IMR-90 (cell line): ENCODE results near the gene PTPRN2.

Experiments used
- CEBPB ChIP-seq: IDR thresholded peaks from 2 replicates; pipeline ENCODE4 v1.6.1; 2012; ENCODE audit warnings: low read depth, low read length, improper control_type of control experiment
- POLR2A ChIP-seq: IDR thresholded peaks from 2 replicates; pipeline ENCODE4 v1.6.1; 2012; ENCODE audit warnings: mild to moderate bottlenecking, low read depth, low read length
- RAD21 ChIP-seq: IDR thresholded peaks from 2 replicates; pipeline ENCODE4 v1.6.1; 2012; ENCODE audit warnings: low read length, improper control_type of control experiment
- RCOR1 ChIP-seq: IDR thresholded peaks from 2 replicates; pipeline ENCODE4 v1.6.1; 2012; ENCODE audit warnings: mild to moderate bottlenecking, low read length, improper control_type of control experiment; ENCODE audit not compliant: insufficient replicate concordance
- RFX5 ChIP-seq: IDR thresholded peaks from 2 replicates; pipeline ENCODE4 v1.8.0; 2012; ENCODE audit warnings: low read depth, mild to moderate bottlenecking, low read length, moderate library complexity
- TF ChIP-seq, protein P1 (sequence below): fragments of 150-350 bp; IDR thresholded peaks from 2 replicates; pipeline ENCODE4 v1.6.1; 2017; ENCODE audit warnings: mild to moderate bottlenecking, antibody characterized with exemption, low read length, low read depth
- TF ChIP-seq, protein P2 (sequence below): conservative IDR thresholded peaks from 2 replicates; pipeline ENCODE4 v1.5.1; 2012; ENCODE audit warnings: mild to moderate bottlenecking, low read depth, low read length, improper control_type of control experiment

DNA sequence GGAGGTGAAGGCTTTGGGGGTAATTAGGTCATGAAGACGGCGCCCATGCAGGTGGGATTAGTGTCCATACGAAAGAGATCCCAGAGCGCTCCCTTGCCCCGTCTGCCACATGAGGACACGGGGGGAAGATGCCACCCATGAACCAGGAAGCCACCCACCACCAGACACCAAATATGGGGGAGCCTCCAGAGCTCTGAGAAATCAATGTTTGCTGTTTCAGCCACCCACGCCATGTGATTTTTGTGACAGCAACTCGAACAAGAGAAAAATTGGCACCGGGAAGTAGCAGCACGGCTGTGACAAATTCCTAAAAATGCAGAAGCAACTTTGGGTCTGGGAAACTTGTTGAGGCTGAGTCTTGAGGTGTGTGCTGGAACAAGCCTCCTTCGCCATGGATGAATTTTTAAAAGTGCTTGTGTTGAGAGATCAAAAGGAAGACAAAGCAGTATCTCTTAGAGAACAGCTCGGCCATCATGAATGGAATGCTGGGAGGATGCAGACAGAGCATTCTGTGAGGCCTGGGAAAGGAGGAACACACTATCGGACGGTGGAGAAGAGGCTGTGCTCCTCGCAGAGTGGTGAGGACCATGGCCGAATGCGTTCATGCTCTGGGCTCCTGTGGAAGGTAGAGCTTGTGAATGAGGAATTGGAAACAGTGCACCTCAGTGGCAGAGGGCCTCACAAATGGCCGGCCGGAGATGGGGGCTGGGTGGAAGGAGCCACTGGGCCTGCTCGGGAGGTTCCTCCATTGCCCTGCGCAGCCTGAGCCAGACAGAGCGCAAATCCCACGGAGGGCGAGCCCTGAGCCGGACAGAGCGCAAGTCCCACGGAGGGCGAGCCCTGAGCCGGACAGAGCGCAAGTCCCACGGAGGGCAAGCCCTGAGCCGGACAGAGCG lies 277.5 kb downstream of the PTPRN2 start:
- TF ChIP-seq RAD21: no peak
- TF ChIP-seq POLR2A: no peak
- no peak for TF ChIP-seq RFX5
- TF ChIP-seq, protein P1, sequence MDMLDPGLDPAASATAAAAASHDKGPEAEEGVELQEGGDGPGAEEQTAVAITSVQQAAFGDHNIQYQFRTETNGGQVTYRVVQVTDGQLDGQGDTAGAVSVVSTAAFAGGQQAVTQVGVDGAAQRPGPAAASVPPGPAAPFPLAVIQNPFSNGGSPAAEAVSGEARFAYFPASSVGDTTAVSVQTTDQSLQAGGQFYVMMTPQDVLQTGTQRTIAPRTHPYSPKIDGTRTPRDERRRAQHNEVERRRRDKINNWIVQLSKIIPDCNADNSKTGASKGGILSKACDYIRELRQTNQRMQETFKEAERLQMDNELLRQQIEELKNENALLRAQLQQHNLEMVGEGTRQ: no peak
- TF ChIP-seq, protein P2, sequence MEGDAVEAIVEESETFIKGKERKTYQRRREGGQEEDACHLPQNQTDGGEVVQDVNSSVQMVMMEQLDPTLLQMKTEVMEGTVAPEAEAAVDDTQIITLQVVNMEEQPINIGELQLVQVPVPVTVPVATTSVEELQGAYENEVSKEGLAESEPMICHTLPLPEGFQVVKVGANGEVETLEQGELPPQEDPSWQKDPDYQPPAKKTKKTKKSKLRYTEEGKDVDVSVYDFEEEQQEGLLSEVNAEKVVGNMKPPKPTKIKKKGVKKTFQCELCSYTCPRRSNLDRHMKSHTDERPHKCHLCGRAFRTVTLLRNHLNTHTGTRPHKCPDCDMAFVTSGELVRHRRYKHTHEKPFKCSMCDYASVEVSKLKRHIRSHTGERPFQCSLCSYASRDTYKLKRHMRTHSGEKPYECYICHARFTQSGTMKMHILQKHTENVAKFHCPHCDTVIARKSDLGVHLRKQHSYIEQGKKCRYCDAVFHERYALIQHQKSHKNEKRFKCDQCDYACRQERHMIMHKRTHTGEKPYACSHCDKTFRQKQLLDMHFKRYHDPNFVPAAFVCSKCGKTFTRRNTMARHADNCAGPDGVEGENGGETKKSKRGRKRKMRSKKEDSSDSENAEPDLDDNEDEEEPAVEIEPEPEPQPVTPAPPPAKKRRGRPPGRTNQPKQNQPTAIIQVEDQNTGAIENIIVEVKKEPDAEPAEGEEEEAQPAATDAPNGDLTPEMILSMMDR: no peak
- no peak for TF ChIP-seq RCOR1
- TF ChIP-seq CEBPB: no peak
